Amniotic epithelial cell (primary cell): Measurements from ENCODE around the gene ALX4.

Experiments
- DNase-seq: peaks from one replicate; pipeline ENCODE4 v3.0.0-alpha.2; 2010; ENCODE audit warnings: low read depth

ALX4 gene

GRCh38 chr11:44267750-44268613 lies 42.0 kb downstream of the ALX4 start:
- DNase-seq: no peak

DNA sequence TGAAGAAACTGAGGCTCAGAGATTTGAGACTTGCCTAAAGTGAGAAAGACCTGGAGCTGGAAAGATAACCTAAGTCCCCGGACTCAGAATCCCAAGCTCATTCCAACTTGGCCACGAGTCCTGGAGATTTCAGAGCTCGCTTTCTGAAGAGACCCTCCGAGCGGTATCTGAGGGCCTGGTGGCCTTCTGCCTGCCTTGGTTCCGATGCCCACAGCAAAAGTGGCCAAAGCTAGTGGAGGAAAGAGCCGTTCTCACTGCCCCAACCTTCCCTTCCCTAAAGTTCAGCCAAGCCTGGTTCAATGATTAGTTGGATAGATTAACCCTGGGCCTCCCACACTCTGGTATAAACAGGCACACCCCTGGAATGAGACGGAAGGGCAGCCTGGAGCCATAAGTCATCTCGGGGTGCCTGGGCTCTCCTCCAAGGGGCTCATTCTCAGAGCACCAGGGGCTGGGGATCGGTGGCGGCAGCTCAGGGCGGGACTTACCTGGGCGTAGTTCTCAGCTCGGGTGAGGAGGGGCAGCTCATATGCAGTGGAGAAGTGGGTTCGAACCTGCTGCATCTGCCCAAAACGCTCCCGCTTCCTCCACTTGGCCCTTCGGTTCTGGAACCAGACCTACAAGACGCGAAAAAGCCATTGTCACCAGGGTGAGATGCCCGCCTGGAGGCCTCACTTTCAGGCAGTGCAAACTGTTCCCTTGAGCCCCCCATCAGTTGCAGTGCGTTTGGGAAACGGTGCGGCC lies 42.8 kb downstream of the ALX4 start:
- no peak for DNase-seq

DNA sequence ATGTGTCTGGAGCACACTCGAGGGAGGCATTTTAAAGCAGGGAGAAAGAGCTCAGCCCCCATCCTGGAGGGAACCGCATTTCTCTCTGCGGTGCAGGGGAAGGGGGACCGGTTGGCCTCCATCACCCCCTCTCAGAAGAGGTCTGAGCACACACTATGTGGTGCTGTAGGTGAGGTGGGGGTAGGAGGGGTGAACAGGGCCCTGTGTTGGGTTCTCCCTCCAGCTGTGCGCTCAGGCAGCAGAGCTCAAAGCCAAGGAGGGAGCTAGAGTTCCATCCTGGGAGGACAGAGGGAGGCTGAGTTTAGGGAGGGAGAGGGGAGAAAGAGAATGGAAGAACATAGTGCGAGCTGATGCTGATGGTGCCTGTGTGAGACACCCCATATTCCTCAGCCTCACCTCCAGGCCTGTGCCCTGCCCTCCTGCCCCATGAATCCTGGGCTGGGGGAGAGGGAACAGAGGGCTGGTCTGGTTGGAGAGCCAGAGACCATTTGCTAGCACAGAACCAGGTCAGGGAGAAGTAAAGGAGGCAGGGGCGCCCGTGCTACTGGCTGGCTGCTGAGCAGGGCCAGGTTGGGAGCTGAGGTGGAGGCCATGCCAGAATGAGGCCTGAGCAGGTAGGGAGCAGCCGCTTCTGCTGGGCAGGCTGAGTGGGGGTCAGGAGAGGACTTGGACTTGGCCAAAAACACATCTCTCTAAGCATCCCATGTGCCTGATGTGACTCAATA lies 43.7 kb downstream of the ALX4 start:
- DNase-seq: no peak

- DNase-seq: no peak
Measured at GRCh38 chr11:44264761-44265160, 45.2 kb downstream of the ALX4 start.

DNA sequence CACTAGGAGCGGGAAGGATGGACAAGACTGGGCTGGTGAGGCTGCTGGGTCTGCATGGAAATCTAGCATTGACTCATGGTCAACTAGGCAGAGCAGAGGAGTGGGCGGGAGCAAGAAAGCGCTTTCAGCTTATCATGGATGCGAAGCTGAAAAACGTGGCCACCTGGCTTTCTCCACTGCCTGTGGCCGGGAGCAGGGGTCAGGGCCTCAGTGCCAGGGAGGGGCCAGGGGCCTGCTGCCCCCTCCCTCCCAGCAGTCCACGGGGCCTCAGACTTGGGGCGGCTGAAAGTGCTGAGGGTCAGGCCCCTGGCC lies 45.5 kb downstream of the ALX4 start:
- no peak for DNase-seq

DNA sequence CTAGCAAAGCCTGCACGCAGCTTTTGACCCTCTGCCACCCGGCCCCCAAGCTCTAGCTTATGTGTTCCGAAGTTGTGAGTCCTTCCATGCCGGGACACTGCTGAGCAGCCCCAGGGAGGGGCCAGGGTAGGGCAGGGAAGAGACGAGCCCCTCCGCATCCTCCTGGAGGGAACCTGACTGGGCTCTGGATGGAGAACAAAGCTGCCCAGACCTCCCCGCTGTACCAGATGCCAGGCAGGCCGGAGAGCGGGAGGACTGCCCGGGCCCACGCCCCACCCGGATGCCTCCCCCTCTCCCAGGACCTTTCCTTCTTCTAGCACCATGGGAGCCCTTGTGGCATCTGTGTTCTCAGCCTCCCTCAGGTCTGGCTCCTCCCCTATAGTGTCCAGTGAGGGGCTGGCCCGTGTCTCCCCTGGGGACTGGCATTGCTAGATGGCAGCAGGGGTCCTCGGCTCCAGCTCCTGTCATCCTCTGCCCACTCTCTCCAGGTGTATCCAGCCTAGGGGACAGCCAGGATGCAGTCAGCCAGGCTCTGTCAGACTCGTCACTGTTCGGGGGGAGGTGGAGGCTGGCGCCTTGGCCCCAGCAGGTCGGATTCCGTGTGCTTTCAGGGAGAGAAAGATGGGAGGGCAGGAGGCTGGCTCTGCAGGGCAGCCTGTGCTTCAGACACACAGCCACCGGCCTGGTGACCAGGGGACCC lies 46.1 kb downstream of the ALX4 start:
- no peak for DNase-seq

- no peak for DNase-seq
Measured at GRCh38 chr11:44261800-44262591, 47.9 kb downstream of the ALX4 start.

DNA sequence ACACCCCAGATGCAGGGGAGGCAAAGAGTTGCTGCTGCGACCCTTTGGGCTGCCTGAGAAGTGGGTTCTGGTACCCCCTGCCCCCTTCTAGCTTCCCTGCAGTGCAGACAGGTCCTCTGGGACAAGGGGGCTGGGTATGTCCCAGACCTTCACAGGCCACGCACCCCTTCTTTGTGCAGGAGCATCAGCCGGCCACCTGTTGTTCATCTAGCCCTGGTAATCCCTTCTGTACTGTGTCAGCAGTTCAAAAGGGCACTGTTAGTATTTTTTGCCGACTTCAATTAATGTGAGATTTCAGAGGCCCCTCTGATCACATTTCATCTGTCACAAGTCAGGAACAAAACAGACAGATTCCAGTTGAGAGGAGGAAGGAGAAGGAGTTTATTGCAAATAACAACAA lies 49.9 kb downstream of the ALX4 start:
- no peak for DNase-seq

DNA sequence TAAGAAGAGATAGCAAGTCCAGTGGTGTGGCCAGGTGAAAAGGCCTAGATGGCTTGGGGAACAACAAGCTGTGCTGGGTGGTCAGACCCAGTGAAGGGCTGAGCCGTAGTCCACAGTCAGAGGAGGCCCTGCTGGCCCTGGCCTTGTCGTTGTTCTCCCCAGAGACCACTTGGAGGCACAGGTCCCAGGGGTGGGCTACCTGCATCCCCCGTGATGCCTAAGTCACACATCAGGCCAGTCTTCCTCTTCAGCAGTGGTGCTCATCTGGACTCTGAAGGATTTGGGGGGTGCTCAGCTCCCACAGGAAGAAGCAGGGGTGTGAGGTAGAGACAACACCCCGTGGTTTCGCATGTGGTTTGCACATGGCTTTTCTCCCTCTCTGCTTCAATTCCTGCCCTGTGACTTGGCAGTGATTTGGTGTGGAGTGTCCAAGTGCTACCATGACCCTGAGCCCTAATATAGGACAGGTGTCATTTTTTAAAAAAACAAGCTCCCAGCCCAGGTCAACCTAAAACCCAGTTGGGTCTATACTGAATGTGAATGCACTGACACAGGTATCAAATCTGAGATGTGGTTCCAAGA lies 51.0 kb downstream of the ALX4 start:
- no peak for DNase-seq

DNA sequence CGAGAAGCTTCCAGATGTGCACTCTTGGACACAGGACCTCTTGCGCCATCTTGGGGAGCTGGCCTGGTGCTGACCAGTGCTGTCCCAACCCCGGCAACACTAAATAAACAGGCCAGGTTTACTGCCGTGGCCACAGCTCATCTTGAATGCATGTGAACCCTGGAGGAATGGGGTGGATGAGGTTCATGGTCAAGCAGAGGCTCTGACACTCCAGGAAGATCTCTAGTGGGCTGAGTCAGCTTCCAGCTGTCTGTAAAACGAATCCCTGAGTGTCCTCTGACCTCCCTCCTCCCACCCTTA lies 51.8 kb downstream of the ALX4 start:
- DNase-seq: peak; percentile 67

- peak; percentile 31 for DNase-seq
Measured at GRCh38 chr11:44257338-44258189, 52.4 kb downstream of the ALX4 start.

DNA sequence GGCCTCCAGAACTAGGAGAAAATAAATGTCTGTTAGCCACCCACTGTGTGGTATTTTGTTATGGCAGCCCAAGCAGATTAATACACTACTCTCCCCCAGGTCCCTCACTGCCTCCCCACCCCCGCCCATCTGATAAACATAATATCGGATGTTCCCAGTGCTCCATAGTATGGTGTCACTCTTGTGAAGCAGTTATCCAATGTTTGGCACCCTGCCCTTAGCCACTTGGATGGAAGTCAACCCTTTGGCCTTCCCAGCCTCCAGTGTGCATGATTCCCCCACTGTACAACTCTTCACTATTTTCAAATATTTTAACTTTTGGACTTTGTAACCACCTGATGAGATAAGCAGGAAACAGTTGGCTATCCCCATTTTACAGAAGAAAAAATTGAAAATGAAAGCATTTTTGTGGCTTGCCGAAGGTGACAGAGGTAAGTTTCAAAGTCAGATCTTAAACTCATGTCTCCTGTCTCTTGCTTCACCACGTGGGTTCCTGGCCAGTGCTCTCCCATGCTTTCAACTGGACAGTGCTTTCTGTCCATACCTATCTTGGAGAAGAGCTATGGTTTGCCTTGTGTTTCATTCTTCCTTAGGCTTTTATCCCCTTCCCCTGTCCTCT lies 53.2 kb downstream of the ALX4 start:
- DNase-seq: peak; percentile 29

GRCh38 chr11:44255406-44256071 lies 54.4 kb downstream of the ALX4 start:
- DNase-seq: peak; percentile 58

GRCh38 chr11:44252999-44253602 lies 56.8 kb downstream of the ALX4 start:
- DNase-seq: no peak

GRCh38 chr11:44250421-44250820 lies 59.5 kb downstream of the ALX4 start:
- no peak for DNase-seq

DNA sequence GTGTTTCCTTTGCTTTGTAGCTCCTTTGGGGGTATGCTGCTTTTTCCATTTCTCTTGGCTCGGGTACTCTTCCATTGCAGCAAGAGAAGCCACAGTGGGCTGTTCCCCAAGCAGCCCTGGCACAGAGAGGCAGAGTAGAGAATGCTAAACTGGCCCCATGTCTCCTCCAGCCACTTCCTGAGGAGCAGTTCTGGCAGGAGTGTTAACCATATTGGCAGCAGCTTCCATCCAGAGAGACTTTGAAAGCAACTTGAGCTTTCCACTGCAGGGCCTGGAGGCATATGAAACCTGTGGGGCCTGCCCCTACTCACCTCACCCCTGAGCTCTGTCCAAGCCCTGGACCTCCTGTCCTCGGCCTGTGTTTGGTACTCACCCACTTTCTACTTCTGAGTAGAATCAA lies 61.8 kb downstream of the ALX4 start:
- DNase-seq: no peak

DNA sequence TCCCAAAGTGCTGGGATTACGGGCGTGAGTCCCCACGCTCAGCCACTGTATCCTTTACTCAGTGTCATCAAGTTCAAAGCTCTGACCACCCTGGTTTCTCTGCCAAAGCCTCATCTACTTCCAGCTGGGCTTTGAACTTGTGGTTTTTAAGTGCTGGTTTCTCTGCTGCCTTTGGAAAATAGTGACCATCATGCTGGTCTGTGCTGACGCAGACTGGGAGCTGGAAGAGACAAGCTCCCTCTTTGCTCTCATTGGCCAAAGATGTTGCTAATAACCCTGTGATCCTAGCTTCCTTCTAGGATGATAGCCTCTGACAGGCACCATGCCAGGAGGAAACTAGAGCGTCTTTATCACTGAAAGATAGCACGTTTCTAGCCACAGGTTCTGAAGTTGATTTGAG lies 62.4 kb downstream of the ALX4 start:
- peak; percentile 28 for DNase-seq

GRCh38 chr11:44246726-44247125 lies 63.2 kb downstream of the ALX4 start:
- DNase-seq: peak; percentile 48
